ENCODE data around the gene PPP1CA.
A peak's percentile ranks its signal among the peaks of the same experiment; 100 is the strongest.
"Not testable (repeated sequence)": the region's sequence is repeated elsewhere in the genome, so short reads cannot be mapped to it uniquely, and the experiment has no call there.

PPP1CA gene

DNA sequence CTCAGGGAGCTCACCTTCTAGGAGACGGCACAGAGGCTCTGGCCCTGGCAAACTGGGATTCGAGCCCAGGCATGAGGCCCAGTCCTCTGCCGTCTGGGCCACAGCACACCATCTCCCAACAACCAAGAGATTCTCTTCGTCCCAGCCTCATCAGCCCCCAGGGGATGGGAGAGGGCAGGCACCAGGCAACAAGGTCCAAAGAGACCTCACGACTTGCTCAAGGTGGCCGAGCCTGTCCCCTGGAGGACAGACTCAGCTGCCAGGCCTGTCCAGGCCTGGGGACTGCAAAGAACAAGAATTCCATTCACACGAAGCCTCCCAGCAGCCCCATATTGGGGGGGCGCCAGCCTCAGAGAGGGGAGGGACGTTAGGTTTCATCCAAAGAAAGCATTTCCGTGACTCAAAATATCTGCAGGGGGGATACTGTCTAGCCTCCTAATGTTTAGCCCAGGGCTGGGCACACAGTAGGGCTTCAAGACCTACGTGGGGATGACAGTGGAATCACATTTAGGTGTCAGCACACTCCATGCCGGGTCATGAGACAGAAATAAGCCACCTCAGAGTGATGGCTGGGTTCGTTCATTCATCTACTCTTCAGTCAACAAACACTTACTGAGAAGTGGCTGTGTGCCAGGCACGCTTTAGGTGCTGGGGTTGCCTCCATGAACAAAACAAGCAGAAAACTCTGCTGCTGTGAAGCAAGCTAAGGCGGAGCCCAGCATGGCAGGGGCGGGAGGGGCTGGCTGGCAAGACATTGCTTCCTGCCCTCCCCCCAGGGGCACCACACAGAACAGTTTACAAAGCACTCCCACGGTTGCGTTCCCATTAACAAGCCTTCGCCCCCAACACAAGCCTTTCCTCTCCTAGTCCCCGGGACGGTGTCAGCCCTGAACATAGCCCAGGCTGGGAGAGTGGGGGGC, 15.0 kb upstream of the PPP1CA start:
- DNase-seq = peak; percentile 49

DNA sequence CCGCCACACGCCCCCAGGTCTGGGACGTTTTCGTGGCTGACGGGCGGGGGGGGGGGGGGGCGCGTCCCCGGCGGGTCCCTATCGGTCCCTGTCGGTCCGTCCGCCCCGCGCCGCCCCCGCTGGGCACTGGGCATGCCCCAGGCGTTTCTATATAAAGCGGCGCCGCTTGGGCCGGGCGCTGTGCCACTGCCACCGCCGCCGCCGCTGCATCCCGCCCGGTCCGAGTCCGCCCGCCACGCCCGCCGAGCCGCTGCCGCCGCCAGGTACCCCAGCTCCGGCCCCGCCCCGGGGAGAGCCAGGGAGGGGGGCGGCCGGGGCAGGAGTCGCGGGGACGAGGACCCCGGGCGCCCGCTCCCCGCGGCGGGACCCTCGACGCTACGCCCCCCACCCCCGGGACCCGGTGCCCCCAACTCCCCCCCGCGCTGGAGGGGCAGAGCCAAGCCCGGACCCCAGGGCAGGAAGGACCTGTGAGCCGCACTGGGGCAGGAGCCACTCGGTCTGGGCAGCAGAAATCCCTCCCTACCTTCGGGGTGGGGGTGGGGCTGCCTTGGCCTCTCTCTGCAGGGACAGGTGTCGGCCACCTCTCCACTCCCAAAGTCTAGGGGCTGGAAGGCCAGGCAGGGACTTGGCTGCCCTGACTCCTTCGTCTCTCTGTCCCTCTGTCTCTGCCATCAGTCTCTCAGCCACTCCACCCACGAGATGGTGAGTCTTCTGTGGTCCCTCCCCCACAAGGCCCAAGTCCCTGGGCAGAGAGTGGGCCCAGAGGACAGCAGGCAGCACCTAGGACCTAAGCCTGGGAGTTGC, 14.0 kb upstream of the PPP1CA start, which contains the start of gene CARNS1:
TSS of gene CARNS1 (plus strand) at position 178 of the 804 bp plus-strand sequence. CDS start at position 700, 522 bp downstream.
- DNase-seq = no peak

DNA sequence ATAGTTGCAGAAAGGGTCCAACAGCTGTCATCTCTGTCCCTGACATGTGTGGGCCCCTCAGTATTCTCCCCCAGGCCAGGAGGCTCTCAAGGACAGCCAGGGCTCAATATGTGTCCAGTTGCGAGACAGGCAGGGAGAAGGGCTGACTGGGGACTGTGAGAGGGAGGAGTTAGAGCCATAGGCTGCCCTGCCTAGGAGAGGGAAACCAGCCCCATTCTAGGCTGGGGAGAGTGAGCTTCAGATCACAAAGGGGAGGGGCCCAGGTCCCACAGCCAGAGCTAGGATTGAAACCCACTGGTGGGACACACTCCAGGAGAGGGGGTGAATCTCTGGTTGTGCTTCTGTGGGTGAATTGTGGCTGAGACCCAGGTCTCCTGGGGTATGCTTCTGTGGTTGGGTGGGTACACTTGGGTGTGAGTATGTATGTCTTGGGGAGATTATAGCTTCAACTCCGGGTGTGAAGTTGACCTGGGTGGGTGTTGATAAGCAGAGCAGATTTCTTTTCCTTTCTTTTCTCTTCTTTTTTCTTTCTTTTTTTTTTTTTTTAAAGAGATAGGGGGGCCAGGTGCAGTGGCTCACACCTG, 11.7 kb upstream of the PPP1CA start:
- DNase-seq = no peak

DNA sequence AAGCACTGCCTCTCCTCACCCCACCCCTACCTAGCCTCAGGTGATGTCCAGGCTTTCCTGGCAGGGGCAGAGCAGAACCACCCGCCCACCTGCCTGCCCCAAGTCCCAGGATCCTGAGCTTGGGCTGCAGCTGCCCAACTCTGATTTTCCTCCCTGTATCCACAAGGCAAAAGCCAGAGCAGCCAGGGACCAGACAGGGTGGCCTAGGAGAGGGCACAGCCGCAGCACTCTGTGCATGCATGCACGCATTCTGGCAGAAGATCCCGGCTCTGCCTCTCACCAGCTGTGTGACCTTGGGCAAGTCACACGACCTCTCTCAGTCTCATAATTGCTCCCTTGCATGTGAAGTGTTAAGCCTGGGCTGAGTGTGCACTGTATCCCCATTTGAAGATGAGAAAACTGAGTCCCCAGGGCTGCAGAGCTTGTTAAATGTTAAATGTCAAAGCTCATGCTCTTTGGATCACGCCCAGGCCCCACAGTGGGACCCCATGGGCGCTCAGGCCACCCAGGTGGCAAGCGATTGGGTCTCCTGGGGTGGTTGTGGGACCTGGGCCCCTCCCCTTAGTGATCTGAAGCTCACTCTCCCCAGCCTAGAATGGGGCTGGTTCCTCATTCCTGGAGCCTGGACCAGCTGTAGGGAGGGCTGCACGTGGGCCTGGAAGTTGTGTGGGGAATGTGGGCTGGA, 11.0 kb upstream of the PPP1CA start:
- no peak for DNase-seq

DNA sequence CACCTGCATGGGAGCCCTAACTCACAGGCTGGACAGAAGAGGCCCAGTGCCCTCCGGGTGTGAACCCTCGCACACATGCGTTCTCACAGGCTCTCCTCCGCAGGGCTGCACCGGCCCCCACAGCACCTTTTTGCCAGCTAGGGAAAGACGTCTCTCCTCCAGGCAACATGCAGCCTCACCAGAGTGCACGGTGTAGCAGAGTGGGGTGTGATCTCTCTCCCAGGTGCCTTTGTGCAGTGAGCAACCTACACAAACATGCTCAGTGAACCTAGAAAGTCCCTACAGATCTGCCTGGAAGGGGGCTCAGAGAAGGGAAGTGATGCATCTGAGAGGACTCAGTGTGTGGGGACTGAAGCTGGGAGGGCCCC, 10.1 kb upstream of the PPP1CA start:
- DNase-seq = no peak

DNA sequence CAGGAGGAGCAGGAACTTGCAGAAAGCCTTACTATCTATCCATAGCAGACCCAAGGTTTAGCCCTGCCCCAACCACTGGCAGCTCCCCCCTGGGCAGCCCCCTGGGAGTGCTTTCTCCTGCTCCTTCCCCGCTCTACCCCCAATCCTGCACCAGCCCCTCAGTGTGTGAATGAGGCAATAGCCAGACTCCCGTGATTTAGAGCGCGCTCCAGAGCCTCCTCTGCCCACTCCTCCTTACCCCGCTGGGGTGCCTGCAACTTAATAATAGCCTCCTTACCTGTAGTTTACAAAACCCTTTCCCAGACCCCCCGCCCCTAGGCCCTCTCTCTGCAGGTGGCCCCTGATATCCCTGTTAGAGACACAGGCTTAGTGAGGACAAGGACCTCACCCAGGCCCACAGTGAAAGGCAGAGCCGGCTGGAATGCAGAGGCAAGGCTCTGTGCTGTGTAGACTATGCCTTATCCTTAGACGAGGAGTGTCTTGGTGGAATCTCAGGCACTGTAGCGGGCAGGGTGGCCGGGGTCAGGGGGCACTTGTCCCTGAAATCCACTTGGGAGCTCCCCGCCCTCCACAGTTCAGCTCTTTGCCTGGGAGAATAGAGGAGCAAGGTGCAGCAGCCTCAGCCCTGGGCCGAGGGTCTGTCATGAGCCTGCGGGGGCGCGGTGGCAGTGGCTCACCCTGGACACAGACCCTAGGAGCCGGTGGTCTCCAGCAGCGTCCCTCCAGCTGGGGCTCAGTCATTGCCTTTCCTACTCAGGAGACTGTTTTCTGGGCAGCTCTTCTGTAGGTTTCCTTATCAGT, 9.5 kb upstream of the PPP1CA start:
- no peak for DNase-seq

DNA sequence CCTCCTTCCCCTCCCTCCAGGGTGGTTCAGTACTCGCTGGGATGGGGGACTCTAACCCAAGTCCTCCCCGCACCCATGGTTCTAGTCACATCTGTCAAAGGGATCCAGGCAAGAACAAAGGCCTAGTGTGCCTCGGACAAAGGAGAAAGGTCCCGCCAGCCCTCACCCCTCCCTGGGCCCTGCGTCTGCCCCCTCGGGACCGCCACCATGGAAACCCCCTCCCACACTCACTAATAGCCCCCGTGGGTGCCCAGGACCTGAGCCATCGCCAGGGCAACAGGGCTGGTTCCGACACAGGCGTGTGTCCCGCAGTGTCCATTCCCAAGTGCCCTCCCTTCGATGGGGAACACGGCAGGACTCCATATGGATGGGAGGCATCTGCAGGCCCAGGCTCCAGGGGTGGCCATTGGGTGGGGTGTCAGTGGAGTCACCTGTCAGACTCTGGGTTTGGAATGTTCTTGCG, 8.7 kb upstream of the PPP1CA start:
- no peak for DNase-seq

DNA sequence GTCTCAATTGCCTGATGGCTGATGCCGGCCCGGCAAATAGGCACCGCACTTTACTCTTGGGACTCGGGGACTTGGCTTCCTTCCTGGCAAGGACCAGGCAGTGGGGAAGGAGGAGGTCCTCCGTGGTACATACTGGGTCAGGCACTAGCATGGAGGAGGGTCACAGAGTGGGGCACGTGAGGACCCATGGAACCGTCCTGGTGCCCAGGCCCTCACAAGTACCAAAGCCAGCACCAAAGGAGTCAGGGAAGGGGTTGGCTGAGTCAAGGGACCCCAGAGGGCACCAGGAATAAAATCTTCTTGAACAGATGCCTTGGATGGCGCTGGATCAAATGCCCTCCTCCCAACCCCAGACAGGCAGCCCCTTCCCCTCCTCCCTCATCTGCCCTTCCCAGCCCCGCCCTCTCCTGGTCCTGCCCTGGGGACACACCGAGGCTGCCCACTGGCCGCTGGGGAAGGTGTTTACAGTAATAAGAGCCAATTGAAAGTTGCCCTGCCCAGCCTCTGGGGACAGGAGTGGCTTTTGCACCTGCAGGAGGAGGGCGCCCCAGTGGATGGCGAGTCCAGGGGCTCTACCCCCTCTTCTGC, 8.2 kb upstream of the PPP1CA start:
- DNase-seq = peak; percentile 63

DNA sequence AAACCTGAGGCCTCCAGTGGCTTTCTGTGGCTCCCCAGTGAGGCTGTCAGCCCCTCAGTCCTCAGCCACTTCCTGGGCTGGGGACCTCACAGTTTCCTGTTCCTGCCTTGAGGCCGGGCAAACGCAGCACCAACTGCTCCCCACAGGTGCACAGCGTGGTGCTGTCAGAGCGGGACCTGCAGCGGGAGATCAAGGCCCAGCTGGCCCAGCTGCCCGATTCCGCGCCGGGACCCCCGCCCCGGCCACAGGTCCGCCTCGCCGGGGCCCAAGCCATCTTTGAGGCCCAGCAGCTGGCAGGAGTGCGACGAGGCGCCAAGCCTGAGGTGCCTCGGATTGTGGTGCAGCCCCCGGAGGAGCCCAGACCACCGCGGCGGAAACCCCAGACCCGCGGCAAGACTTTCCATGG, 7.6 kb upstream of the PPP1CA start:
- no peak for DNase-seq

DNA sequence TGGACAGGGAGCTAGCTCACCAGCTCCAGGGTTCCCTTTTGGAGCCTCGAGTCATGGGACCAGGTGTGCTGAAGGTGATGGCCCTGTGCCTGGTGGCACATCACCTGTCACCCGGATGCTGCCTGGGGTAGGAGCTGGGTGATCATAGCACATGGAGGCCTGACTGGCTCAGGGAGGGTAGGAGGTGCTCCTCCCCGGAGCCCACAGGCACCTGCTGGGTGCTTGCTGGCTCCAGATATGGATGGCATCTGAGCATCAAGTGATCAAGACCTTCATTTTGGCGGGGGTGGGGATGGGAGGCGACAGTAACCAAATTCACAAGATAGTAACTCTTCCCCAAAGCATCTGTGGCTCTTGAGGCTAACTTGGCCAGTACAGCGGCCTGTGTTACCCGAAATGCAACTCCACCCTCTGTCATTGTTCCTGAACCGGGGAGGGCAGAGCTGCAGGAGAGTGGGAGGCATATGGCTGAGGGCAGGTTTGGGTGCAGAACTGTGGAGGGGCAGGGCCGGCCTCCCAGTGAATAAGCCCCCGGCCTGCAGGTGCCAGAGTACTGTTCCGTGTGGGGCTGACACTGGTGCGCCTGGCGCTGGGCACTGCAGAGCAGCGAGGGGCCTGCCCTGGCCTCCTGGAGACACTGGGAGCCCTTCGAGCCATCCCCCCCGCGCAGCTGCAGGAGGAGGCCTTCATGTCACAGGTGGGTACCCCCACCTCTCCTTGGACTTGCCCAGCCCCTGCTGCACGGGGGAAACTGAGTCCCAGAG, 7.0 kb upstream of the PPP1CA start:
- DNase-seq = no peak

DNA sequence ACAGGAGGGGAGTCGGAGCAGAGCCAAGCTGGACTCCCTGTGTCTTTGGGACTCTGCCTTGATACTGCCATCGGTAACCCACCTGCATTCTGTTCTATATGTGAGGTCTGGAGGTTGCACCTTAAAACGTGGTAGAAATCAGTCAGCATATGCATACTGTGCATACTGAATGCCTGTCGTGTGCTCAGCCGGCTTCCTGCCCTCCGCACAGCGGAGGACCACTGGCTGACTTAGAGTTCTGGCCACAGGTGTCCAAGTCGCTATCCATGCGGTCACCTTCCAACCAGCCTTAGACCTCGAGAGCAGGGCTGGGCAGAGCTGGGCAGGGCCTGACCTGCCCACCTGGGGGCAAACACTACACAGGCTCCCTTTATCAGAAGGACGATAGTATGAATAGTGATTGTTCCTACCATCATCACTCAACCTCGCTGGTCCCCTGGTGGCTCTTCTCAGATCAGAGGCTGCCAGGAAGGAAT, 6.1 kb upstream of the PPP1CA start:
- DNase-seq = no peak

DNA sequence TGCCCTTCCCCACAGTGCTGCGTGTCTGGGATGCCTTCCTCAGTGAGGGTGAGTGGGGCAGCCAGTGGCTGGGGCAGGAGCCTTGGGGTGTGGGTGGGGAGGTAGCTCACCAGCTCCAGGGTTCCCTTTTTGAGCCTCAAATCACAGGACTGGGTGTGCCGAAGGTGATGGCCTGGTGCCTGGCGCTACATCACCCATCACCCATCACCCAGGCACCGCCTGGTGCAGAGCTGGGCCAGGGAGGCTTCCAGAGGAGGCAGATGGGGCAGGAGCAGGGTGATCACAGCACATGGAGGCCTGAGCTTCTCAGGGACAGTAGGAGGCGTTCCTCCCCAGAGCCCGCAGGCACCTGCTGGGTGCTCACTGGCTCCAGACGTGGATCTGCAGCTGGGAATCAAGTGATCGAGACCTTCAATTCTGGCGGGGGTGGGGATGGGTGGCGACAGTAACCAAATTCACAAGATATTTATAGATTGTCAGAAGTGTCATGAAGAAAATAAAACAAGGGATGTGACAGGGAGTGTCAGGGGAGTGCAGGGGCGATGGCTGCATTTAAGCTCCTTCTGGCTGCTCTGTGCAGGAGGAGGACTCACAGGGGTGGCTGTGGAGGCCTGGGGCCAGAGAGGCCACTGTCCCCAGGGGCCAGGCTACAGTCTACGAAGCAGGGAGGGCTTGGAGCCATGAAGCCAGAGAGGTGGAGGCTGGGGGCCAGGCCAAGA, 5.5 kb upstream of the PPP1CA start:
- no peak for DNase-seq

DNA sequence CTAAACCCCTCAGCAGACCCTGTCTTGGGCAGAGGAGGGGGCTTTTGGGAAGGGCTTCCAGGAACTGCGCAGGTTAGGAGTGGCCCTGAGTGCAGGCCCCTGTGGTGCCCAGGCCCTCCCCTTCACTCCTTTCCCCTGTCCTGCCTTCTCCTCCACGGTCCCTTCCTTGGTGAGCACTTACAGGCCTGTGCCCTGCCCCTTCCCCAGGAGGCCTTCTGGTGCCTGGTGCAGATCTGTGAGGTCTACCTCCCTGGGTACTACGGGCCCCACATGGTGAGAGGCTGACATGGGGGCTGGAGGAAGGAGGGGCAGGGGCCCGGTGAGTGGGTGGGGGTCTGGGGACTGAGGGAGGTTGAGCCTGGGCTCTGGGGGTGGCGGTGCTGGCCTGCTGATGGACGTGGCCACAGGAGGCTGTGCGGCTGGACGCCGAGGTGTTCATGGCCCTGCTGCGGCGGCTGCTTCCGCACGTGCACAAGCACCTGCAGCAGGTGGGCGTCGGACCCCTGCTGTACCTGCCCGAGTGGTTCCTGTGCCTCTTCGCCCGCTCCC, 4.8 kb upstream of the PPP1CA start:
- no peak for DNase-seq

DNA sequence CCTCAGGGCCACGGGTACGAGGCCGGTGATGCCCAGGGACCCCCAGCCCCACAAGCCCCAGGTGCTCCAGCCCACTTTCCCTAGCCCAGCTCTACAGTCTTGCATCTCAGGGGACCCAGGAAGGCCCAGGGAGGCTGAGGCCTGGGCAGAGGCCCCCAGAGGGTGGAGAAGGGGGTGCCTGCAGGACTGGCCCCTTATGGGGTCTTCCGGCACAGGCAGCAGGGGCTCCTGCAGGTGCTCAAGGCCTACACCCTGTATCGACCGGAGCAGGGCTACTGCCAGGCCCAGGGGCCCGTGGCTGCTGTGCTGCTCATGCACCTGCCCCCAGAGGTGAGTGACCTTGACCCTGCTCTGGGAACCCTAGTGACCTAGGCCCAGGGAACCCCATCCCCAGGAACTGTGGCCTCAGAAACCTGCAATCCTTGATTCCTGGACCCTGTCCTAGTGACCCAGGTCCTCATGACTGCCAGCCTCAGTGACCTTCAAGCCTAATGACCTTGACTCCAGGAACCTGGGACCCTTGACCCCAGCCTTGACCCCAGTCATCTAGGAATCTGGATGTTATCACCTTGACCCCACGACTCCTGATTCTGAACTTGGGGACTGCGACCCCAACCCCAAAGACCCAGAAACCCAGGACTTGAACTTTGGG, 4.2 kb upstream of the PPP1CA start:
- no peak for DNase-seq

DNA sequence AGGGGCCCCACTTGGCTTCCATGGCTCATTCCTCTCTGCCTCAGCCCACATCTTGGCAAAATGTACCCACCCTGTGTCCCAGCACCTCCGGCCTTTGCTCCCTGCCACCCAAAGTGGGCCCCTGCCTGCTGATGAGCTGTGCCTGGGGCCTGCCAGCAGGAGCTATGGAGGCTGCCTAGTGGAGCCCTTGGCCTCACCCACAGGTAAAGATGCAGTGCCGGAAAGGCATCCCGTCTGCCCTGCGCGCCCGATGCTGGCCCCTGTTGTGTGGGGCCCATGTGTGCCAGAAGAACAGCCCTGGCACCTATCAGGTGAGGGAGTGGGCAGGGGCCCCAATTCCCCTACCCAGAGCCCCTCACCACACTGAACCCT, 3.5 kb upstream of the PPP1CA start:
- DNase-seq = no peak

DNA sequence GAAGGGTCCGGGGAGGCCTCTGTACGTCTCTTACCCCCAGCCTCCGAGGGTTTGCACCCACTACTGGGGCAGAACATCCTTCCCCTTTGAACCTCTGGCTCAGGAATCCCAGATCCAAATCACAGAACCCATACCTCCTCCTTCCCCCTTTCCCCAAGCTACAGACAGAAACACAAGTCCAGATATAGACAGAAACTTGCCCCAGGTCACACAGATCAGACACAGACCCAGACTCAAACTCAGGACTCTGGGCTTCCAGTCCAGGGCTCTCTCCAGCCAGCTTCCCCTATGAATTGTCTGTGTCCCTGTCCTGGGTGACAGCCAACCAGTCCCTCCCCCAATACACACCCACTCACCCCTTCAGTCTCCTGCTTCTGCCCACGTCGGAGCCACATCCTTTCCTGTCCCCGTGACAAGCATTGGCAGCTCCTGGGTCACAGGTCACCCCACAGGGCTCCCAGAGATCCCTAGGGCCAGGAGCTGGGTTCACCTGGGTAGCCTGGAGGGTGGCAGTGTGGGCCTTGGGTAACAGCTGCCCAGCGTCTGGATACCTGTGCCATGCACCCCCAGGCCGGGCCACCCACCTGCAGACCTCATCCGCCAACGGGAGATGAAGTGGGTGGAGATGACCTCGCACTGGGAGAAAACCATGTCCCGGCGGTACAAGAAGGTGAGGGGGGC, 3.0 kb upstream of the PPP1CA start:
- no peak for DNase-seq

DNA sequence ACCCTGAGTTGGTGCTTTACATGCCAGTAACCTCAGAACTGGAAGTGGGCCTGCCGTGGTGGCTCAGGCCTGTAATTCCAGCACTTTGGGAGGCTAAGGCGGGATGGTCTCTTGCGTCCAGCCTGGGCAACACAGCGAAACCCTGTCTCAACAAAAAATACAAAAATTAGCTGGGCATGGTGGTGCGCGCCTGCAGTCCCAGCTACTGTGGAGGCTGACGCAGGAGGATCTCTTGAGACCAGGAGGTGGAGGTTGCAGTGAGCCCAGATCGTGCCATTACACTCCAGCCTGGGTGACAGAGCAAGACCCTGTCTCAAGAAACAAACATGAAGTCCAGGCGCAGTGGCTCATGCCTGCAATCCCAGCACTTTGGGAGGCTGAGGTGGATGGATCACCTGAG, 1.4 kb upstream of the PPP1CA start:
- DNase-seq = not testable (repeated sequence)

DNA sequence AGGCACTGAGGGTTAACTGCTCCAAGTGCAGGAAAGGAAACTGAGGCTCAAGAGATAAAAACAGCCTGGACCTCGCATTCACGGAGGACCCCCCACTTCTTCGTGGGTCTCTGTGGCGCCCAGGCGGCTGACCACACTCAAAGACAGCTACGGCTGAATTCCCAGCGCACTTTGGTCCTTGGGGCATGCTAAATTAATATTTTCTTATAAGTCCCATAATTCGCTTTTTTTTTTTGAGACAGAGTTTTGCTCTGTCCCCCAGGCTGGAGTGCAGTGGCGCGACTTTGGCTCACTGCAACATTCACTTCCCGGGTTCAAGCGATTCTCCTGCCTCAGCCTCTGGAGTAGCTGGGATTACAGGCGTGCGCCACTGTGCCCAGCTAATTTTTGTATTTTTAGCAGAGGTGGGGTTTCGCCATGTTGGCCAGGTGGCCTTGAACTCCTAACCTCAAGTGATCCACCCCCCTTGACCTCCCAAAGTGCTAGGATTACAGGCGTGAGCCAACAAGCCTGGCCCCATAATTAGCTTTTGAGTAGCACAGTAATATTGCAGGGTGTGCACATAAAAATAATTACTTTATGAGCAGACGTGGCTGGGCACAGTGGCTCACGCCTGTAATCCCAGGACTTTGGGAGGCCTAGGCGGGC, 658 bp upstream of the PPP1CA start:
- not testable (repeated sequence) for DNase-seq
